ENCODE measurements around the gene CCDC92B.

The CCDC92B gene

DNA sequence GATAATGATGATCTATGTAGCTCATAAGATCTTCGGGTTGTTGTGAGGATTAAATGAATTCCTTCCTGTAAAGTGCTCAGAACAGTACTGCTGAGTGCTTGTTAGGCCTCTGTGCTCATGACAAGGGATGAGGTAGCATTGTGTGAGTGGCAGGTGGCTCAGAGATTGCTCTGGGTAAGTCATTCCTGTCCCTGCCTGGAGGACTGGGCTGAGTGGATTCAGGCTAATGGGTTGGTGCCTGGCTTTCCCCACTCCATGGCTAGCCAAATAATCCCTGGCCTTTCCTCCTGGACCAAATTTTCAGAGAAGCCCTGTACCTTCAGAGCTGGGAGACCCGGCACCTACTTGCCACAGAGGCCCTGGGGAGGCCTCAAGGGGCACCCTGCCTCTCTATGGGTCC is 1.3 kb upstream of the CCDC92B start:
- no peak for DNase-seq (ENCODE audit: extremely low read depth, low read depth)
- no peak for TF ChIP-seq CTCF (IDR thresholded peaks at IDR 0.05; ENCODE audit: low read depth, low read length)

GRCh38 chr17:2749784-2750181 is 331 bp upstream of the CCDC92B start:
- no peak for TF ChIP-seq CTCF (IDR thresholded peaks at IDR 0.05; ENCODE audit: low read depth, low read length)
- peak; percentile 12 for DNase-seq (ENCODE audit: extremely low read depth, low read depth)

- TF ChIP-seq CTCF (IDR thresholded peaks at IDR 0.05; ENCODE audit: low read depth, low read length), result no peak
- DNase-seq (ENCODE audit: extremely low read depth, low read depth), result no peak
These were observed 4.0 kb downstream of the CCDC92B start for GRCh38 chr17:2745317-2746037.

- no peak for DNase-seq (ENCODE audit: extremely low read depth, low read depth)
- TF ChIP-seq CTCF (IDR thresholded peaks at IDR 0.05; ENCODE audit: low read depth, low read length), result no peak
These were observed 11.8 kb downstream of the CCDC92B start for GRCh38 chr17:2737693-2738092.

DNA sequence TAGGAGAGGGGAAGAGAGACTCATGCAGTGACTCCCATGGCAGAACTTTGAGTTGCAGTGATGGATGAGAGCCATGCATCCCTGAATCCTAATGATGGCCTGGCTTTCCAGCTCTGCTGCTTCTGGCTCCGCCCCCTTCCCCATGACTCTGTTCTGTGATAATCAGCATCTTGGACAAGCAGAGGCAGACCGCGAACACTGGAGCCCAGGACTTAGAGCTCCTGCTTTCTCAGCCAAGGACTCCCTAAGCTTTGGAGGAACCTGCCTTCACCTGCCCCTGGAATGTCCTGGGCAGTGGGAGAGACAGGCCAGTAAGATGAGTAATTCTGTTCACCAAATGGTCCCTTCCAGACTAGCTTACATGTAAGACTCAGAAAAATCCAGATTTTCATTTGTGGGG is 12.5 kb downstream of the CCDC92B start:
- DNase-seq (ENCODE audit: extremely low read depth, low read depth), result no peak
- no peak for TF ChIP-seq CTCF (IDR thresholded peaks at IDR 0.05; ENCODE audit: low read depth, low read length)

- TF ChIP-seq CTCF (IDR thresholded peaks at IDR 0.05; ENCODE audit: low read depth, low read length), result no peak
- DNase-seq (ENCODE audit: extremely low read depth, low read depth), result no peak
These were observed 13.6 kb downstream of the CCDC92B start for GRCh38 chr17:2735896-2736295.

DNA sequence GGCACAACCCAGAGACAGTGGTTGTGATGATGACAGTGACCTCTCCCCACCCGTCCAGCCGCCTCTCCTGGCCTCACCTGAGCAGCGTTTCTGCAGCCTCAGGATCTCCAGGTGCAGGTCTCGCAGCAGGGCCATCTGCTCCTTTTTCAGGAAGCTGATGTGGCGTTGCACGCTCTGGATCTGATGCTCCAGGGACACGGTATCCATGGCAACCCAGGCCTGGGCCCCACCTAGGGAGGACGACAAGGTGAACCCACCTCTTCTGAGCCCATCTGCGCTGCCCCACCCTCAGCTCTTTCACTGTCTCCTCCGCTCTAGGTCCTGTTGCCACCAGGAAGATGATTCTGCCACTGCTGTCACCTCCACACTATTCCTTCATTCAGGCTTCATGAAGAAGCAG is 14.5 kb downstream of the CCDC92B start:
- TF ChIP-seq CTCF (IDR thresholded peaks at IDR 0.05; ENCODE audit: low read depth, low read length), result no peak
- no peak for DNase-seq (ENCODE audit: extremely low read depth, low read depth)
